ENCODE measurements around the gene TRIP11. TPM values are rescaled to one million over a fixed set of nuclear protein-coding genes. Genes with fewer than 3 reads are reported as not detected.

The TRIP11 gene
- total RNA-seq, 1 experiment from 2014 or later = 8.8 TPM

GRCh38 chr14:92014040-92014439, 25.8 kb downstream of the TRIP11 start:
- in situ Hi-C loops (cut with HindIII; ENCODE audit: low sequenced_read_pairs) = no loop called here
- no peak for DNase-seq (ENCODE audit: low spot score)

GRCh38 chr14:92012121-92012748, 27.6 kb downstream of the TRIP11 start:
- in situ Hi-C loops (cut with HindIII; ENCODE audit: low sequenced_read_pairs) = no loop called here
- no peak for DNase-seq (ENCODE audit: low spot score)

DNA sequence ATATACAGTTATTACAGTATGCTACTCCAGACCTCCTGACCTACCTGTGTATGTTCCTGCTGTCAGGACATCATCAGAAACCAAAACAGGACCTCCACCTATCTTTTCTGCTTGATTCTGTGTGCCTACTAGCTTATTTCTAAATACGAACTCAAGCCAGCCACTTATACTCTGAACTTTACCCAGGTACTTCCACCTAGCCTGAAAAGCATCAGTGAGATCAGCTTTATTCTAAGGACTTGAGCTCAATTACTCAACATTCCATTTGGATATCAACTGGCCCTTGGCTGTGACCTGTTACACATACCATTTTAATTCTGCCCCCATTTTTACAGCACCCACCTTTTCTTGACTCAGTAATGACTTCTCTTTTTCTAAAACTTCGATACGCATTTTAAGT, 29.2 kb downstream of the TRIP11 start:
- DNase-seq (ENCODE audit: low spot score) = no peak
- in situ Hi-C loops (cut with HindIII; ENCODE audit: low sequenced_read_pairs) = no loop called here

- DNase-seq (ENCODE audit: low spot score) = no peak
- in situ Hi-C loops (cut with HindIII; ENCODE audit: low sequenced_read_pairs) = no loop called here
Observed at GRCh38 chr14:92009604-92010003, 30.3 kb downstream of the TRIP11 start.

DNA sequence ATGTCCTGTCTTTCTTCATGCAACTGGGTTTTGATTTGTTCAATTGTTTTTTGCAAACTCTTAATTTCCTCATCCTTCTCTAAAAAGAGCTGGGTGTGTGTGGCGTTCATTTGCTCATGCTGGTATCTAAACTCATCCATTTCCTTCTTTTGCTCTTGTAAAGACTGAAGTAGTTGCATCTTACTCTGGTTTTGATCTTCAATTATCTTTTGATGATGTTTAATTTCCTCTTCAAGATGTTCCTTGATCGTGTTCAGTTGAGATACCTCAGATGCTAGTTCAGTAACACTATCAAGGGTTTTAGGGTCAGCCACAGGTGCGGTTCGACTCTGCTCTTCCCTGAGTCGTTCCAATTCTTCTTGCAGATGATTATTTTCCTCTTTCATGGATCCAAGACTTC, 34.8 kb downstream of the TRIP11 start:
- DNase-seq (ENCODE audit: low spot score) = no peak
- in situ Hi-C loops (cut with HindIII; ENCODE audit: low sequenced_read_pairs) = no loop called here

GRCh38 chr14:92004062-92004461, 35.8 kb downstream of the TRIP11 start:
- in situ Hi-C loops (cut with HindIII; ENCODE audit: low sequenced_read_pairs) = no loop called here
- no peak for DNase-seq (ENCODE audit: low spot score)

DNA sequence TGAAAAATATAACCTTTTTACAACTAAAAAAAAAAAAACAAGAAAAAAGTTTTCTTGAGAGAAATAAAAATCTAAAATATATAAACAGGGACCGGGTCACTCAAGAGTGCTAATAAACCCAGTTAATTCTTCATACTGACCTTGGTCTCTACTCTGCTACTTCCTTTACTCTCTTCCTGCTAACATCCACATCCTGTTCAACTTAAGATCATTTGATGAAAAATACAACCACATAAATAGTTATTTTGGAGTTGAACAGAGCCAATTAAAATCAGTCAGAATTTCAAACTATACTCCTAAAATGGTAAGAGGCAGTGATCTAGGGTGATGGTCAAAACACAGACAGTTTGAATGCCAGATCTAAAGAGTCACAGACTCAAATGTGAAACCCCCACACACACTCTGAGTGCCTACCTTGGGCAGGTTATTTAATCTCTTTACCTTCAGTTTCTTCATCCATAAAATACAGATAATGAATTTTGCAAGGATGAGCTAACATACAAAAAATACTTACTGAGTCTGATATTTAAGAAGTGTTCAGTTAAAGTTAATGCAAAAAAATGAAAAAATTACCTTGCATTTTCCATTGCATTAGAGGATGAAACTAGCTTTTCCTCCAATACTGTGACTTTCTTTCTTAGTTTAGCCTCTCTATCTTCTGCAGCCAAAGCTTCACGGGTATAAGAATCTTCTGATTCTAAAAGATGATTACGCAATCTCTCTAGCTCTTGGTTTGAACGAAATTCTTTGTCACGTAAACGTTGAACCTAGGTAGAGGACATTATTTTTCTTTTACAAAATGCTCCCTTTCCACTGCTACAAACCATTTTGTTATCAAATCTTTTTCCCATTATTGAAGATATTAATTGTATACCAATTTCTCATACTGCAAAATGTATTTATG, 40.9 kb downstream of the TRIP11 start:
- in situ Hi-C loops (cut with HindIII; ENCODE audit: low sequenced_read_pairs) = no loop called here
- DNase-seq (ENCODE audit: low spot score) = no peak

DNA sequence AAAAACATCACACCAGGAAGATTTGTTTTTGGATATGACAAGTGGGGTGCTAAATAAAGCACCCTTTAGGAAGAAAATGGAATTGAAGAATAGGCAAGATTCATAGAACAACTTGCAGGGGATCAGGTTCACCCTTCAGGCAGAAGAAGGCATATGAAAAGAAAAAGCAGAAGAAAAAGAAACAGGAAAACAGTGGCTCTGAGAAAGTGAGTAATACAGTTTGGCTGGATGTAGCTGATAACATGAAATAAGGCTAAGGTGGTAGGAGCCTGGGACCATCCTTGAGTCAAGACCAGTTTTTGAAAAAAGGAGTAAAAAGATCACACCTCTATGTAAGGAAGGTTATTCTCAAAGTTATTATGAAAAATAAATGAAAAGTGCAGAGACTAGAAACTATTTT, 42.4 kb downstream of the TRIP11 start:
- in situ Hi-C loops (cut with HindIII; ENCODE audit: low sequenced_read_pairs) = no loop called here
- no peak for DNase-seq (ENCODE audit: low spot score)

- in situ Hi-C loops (cut with HindIII; ENCODE audit: low sequenced_read_pairs) = no loop called here
- DNase-seq (ENCODE audit: low spot score) = peak; percentile 30
Observed at GRCh38 chr14:91996948-91997371, 42.9 kb downstream of the TRIP11 start.

DNA sequence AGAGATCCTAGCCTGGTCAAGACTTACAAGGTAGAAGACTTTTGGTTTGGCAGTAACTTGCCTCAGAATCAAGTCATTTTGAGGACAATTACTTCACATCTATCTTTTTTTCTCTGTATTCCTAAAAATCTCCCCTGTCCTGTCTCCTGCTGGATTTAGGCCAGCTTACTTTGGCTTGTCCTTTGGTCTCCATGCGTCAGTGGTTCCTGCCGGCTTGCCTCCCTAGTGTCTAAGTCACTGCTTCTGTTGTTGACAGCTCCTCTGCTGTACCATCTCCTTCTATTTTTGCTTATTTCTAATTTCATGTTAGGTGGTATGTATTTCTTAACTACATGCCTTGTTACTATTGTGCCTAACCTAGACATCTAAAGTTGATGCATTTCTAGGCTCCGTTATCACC, 52.7 kb downstream of the TRIP11 start:
- no peak for DNase-seq (ENCODE audit: low spot score)
- in situ Hi-C loops (cut with HindIII; ENCODE audit: low sequenced_read_pairs) = no loop called here

- DNase-seq (ENCODE audit: low spot score) = no peak
- in situ Hi-C loops (cut with HindIII; ENCODE audit: low sequenced_read_pairs) = no loop called here
Observed at GRCh38 chr14:91985521-91986255, 54.2 kb downstream of the TRIP11 start.

DNA sequence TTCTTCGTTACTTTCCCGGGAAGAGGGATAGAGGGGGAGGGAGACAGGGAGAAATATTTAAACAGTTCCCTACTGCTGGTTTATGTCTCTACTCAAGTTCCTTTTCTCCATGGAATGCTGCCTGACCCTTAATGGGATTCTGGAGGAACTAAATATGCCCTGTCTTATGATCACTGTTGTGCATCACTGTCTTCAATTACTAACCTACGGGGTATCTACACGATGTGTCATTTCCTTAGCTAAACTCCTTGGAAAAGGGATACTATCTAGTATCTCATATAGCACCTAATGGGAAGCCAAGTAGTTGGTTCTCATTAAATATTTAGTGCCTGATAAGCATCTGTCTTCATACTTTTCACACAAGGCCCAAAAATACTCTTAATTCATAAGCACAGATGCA, 54.9 kb downstream of the TRIP11 start:
- in situ Hi-C loops (cut with HindIII; ENCODE audit: low sequenced_read_pairs) = no loop called here

GRCh38 chr14:91983588-91983987, 56.3 kb downstream of the TRIP11 start:
- in situ Hi-C loops (cut with HindIII; ENCODE audit: low sequenced_read_pairs) = no loop called here
- no peak for DNase-seq (ENCODE audit: low spot score)

More for the DNA sequence above, 54.9 kb downstream of the TRIP11 start:
- DNase-seq (ENCODE audit: low spot score) = no peak

- DNase-seq (ENCODE audit: low spot score) = no peak
Observed at GRCh38 chr14:91980157-91980556, 59.7 kb downstream of the TRIP11 start.

GRCh38 chr14:91977884-91978283, 62.0 kb downstream of the TRIP11 start:
- in situ Hi-C loops (cut with HindIII; ENCODE audit: low sequenced_read_pairs) = no loop called here
- no peak for DNase-seq (ENCODE audit: low spot score)

More at GRCh38 chr14:91980157-91980556, 59.7 kb downstream of the TRIP11 start:
- in situ Hi-C loops (cut with HindIII; ENCODE audit: low sequenced_read_pairs) = no loop called here

DNA sequence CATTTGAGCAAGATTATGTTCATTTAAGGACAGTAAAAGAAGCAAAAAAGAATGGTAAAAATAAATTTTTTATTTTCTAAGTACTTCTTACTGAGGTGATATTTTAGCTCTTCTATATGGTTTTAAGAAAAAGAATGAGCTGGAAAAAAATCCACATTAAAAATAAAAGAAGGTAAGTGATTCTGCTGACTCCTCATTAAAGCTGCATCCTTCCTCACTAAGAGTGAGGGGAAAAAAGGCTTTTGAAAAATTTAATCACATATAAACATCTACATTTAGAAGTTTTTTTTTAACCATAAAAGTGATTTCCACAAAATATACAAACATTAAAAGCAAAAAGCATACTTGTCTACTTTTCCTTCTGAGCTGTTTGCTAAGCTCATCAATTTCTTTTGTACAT, 64.1 kb downstream of the TRIP11 start:
- no peak for DNase-seq (ENCODE audit: low spot score)
- in situ Hi-C loops (cut with HindIII; ENCODE audit: low sequenced_read_pairs) = no loop called here

- no peak for DNase-seq (ENCODE audit: low spot score)
- in situ Hi-C loops (cut with HindIII; ENCODE audit: low sequenced_read_pairs) = no loop called here
Observed at GRCh38 chr14:91971188-91971778, 68.6 kb downstream of the TRIP11 start.

GRCh38 chr14:91968280-91968679, 71.6 kb downstream of the TRIP11 start:
- in situ Hi-C loops (cut with HindIII; ENCODE audit: low sequenced_read_pairs) = no loop called here
- DNase-seq (ENCODE audit: low spot score) = no peak

- in situ Hi-C loops (cut with HindIII; ENCODE audit: low sequenced_read_pairs) = no loop called here
- no peak for DNase-seq (ENCODE audit: low spot score)
Observed at GRCh38 chr14:91964724-91965123, 75.1 kb downstream of the TRIP11 start.

DNA sequence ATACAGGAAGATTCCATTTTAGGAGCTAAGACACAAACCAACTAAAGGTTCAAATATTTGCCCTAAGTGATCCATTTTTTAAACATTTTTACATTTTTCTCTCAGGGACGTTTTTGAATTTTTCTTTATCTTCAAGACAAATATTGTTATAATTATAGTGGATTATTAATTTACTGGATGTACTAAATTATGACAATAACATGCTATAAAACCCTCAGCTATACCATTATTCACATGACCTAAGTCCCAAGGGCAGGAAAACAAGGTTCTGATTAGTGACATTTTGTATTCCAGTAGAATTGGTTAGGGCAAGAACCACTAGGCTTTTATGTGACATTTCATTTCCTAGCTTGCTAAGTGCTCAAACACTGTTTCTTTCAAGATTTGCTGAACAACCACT, 75.8 kb downstream of the TRIP11 start:
- in situ Hi-C loops (cut with HindIII; ENCODE audit: low sequenced_read_pairs) = no loop called here
- no peak for DNase-seq (ENCODE audit: low spot score)
